SK-MEL-5 (cell line): ENCODE data around the gene SNPH. TPM values are rescaled to one million over a fixed set of nuclear protein-coding genes. Genes with fewer than 3 reads are reported as not detected.

Experiments
- DNase-seq: peaks from one replicate; pipeline ENCODE4 v3.0.0-alpha.2; 2016; ENCODE audit warnings: low read depth, low spot score
- in situ Hi-C: cut with HindIII; loops from 2 replicates; pipeline ENCODE4 v1.10.0; 2016; ENCODE audit warnings: low sequenced_read_pairs, high pct_unique_total_duplicates, low pct_unique_long_range_greater_than_20kb
- total RNA-seq: library from RNA; depleted of rRNA; stranded (reverse); fragments of >200 nt; shearing (Covaris generic); gene quantifications from 2 replicates; pipeline ENCODE4 v1.2.3, GENCODE V29; 2014

The SNPH gene
- total RNA-seq, 1 experiment from 2014 or later = 10.7 TPM

- in situ Hi-C loops = no loop called here
These were observed 13.7 kb upstream of the SNPH start for GRCh38 chr20:1252416-1252815.

DNA sequence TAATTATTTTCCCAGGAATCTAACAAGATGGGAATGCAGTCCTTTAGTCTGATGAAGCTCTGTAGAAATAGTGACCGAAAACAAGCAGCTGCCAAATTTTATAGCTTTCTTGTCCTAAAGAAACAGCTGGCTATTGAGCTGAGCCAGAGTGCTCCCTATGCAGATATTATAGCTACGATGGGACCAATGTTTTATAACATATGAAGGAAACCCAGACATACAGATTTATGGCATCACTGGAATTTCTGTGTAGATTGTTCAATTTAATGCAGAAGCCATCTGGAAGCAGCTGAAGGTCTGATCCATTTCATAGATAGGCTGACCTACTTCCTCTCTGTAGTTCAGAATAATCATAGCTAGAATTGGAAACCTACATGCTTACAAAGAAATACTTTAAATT lies 11.8 kb upstream of the SNPH start:
- DNase-seq = no peak
- in situ Hi-C loops = no loop called here

More at GRCh38 chr20:1252416-1252815, 13.7 kb upstream of the SNPH start:
- DNase-seq = no peak

DNA sequence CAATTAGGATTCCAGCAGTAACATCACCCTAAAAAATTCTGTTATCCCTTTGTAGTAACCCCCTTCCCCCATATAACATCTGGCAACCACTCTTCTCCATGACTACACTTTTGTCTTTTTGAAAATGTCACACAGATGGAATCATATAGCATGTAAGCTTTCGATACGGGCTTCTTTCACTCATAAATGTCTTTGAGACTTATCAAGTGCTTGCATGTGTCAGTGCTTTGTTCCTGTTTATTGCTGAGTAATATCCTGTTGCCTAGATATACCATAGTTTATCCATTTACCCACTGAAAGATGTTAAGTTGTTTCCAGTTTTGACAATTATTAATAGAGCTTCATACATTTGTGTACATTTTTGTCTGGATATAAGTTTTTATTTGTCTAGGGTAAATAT lies 10.4 kb upstream of the SNPH start:
- in situ Hi-C loops = no loop called here
- DNase-seq = peak; percentile 34

GRCh38 chr20:1263853-1264252 lies 2.2 kb upstream of the SNPH start:
- in situ Hi-C loops = no loop called here

DNA sequence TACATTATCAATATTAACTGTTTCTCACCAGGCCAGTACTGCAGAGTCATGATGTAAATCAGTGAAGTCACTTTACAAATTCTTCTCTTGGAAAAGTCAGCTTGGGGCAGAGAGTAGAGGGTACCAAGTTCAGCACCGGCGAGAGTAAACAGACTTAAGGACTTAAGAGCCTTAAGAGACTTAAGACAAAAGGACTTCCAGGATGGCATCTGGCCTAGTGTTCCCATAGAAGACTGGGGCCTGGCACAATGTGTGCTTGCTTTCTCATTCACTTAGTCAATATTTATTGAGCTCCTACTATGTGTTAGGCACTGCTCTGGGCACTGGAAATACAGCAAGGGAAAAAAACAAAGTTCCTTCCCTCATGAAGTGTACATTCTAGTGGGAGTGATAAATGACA lies 1.4 kb upstream of the SNPH start:
- in situ Hi-C loops = no loop called here
- no peak for DNase-seq

More at GRCh38 chr20:1263853-1264252, 2.2 kb upstream of the SNPH start:
- DNase-seq = peak; percentile 48

DNA sequence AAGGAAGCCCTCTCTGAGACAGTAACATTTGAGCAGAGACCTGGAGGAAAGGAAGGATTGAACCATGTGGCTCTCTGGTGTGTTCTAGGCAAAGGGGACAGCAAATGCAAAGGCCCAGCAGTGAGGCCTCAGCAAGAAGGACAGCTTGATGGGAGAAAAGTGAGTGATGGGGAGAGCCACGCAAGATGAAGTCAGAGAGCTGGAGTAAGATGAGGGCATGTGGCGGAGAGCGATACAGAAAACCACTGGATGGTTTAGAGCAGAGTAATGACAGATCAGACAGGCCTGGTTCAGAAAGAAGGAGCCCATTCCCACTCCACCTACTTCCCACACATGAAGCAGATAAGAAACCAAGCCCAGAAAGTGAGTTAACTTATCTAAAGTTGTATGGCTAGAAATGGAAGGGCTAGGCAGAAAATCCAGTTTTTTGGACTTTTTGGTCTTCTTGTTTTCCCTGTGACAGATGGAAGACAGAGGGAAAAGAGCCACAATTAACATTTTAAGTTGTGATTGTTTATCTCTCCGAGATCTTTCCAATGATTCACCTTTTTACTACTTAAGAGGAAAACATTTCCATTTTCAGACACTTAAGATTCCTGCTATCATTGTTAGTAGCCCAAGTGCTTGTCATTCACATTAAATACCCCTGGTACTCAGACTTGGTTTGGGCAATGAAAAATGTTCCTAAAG lies 723 bp upstream of the SNPH start:
- no peak for DNase-seq
- in situ Hi-C loops = no loop called here

DNA sequence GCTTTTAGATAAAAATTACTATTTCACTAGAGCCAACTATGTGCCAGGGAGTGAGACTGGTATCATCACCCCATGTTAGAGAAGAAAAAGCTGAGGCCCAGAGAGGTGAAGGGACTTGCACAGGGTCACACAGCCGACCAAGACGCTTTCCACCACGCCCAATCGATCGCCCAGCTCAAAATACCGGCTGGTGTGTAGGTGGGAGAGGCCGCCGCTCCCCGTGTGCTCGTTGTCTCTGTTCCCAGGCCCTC lies 253 bp upstream of the SNPH start:
- in situ Hi-C loops = no loop called here
- DNase-seq = no peak

- no peak for DNase-seq
- in situ Hi-C loops = no loop called here
These were observed 1.1 kb downstream of the SNPH start for GRCh38 chr20:1267161-1267560.

DNA sequence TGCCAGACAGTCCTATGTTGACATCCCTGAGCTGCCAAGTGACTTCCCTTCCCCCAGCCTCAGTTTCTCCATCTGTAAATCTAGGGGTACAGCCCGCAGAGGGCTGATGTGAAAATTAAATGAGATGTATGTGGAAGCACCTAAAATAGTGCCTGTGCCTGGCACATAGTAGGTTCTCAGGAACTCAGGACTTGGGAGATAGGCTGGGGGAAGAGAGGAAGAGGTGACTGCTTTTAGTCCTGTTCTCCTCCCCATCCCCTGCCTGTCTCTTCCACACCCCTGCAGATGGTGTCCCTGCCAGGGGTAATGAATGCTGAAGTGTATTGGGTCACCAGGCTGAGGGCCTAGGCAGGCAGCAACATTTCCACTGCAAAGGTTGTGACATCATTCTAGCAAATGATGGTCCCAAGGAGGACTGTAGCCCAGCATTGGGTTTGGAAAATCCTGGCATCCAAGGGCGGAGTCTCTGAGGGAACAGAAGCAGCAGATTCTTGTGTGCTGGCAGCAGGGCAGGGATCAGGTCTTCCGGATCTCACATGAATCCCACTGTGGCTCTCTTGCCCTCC lies 1.8 kb downstream of the SNPH start:
- in situ Hi-C loops = no loop called here
- no peak for DNase-seq

DNA sequence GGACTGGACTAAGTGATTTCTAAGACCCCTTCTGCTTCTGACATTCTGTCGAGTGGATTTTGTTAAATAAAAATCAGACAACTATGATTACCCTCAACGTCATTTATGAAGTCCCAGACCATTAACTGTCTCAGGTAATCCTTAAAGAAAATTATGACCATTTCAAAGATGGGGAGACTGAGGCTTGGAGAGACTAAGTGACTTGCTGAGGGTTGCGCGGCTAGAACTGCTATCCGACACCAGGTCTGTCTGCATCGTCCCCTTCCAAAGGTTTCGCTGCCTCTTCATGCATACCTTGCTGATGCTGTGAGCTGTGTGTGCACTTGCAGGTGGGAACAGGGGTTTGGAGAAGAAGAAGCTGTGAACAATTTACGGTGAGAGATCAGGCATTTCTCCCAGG lies 3.1 kb downstream of the SNPH start:
- in situ Hi-C loops = no loop called here
- DNase-seq = no peak

GRCh38 chr20:1269850-1270249 lies 3.8 kb downstream of the SNPH start:
- DNase-seq = no peak
- in situ Hi-C loops = no loop called here

- in situ Hi-C loops = no loop called here
- no peak for DNase-seq
These were observed 6.4 kb downstream of the SNPH start for GRCh38 chr20:1272368-1273100.

DNA sequence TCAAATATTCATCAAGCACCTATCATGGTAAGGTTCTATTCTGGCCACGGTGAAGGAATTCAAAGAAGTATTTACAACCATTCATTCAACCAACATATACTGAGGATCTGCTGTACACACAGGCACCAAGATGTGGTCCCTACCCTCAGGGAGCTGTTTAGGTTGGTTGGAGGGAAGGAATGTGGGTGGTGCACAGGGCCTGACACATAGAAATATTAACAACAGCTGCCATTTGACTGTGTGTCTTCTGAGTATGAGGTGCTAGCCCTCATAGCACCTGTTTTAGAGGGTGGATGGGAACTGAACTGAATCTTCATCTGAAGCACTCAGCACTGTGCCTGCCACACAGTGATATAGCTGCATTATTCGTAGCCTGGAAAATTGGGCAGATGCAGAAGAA lies 7.3 kb downstream of the SNPH start:
- in situ Hi-C loops = no loop called here

GRCh38 chr20:1274485-1275311 lies 8.6 kb downstream of the SNPH start:
- in situ Hi-C loops = no loop called here

More for the DNA sequence above, 7.3 kb downstream of the SNPH start:
- no peak for DNase-seq

GRCh38 chr20:1275919-1276318 lies 9.8 kb downstream of the SNPH start:
- DNase-seq = no peak
- in situ Hi-C loops = no loop called here

More at GRCh38 chr20:1274485-1275311, 8.6 kb downstream of the SNPH start:
- no peak for DNase-seq

DNA sequence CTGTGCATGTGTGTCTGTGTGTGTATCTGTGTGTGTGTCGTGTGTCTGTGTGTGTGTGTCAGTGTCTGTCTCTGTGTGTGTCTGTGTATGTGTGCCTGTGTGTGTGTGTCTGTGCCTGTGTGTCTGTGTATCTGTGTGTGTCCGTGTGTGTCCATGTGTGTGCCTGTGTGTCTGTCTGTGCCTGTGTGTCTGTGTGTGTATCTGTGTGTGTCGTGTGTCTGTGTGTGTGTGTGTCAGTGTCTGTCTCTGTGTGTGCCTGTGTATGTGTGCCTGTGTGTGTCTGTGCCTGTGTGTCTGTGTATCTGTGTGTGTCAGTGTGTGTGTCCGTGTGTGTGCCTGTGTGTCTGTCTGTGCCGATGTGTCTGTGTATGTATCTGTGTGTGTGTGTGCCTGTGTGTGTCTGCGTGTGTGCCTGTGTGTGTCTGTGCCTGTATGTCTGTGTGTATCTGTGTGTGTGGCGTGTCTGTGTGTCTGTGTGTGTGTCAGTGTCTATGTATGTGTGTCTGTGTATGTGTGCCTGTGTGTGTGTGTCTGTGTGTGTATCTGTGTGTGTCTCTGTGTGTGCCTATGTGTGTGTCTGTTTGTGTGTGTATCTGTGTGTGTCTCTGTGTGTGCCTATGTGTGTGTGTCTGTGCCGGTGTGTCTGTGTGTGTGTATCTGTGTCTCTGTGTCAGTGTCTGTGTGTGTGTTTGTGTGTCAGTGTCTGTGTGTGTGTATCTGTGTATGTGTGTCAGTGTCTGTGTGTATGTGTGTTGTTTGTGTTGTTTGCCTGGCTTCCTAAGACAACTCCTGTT lies 11.6 kb downstream of the SNPH start:
- in situ Hi-C loops = no loop called here
- DNase-seq = no peak

- in situ Hi-C loops = no loop called here
- no peak for DNase-seq
These were observed 12.9 kb downstream of the SNPH start for GRCh38 chr20:1278993-1279392.
